Ishikawa (cell line): ENCODE results near the gene FBLN1.

ENCODE experiments used
- CEBPB ChIP-seq: IDR thresholded peaks from 2 replicates; pipeline ENCODE4 v1.6.1; 2012
- EP300 ChIP-seq: IDR thresholded peaks from 2 replicates; pipeline ENCODE4 v1.6.1; 2012; ENCODE audit warnings: borderline replicate concordance
- FOXM1 ChIP-seq: IDR thresholded peaks from 2 replicates; pipeline ENCODE4 v1.6.1; 2012; ENCODE audit warnings: low read depth, borderline replicate concordance
- MAX ChIP-seq: IDR thresholded peaks from 2 replicates; pipeline ENCODE4 v1.6.1; 2012
- RAD21 ChIP-seq: IDR thresholded peaks from 2 replicates; pipeline ENCODE4 v1.6.1; 2012; ENCODE audit warnings: low read depth
- REST ChIP-seq: IDR thresholded peaks from 2 replicates; pipeline ENCODE4 v1.6.1; 2012; ENCODE audit warnings: low read depth, mild to moderate bottlenecking
- TEAD4 ChIP-seq: IDR thresholded peaks from 2 replicates; pipeline ENCODE4 v1.6.1; 2012
- USF1 ChIP-seq: IDR thresholded peaks from 2 replicates; pipeline ENCODE4 v1.6.1; 2012
- YY1 ChIP-seq: IDR thresholded peaks from 2 replicates; pipeline ENCODE4 v1.6.1; 2012; ENCODE audit warnings: low read depth

- TF ChIP-seq YY1: no peak
- no peak for TF ChIP-seq RAD21
- no peak for TF ChIP-seq EP300
- TF ChIP-seq MAX: no peak
- no peak for TF ChIP-seq TEAD4
- TF ChIP-seq REST: no peak
- no peak for TF ChIP-seq FOXM1
- no peak for TF ChIP-seq CEBPB
- no peak for TF ChIP-seq USF1
Observed at GRCh38 chr22:45647532-45648225, 145.0 kb downstream of the FBLN1 start.
